CD4-positive, alpha-beta T cell treated with Interleukin-1 beta for 1 hour (primary cell): ENCODE results near the gene DCTPP1.

Experiments used
- DNase-seq, 2 donors: peaks; one replicate each; pipeline ENCODE4 v3.0.0-alpha.2; 2020 to 2022

The DCTPP1 gene

DNA sequence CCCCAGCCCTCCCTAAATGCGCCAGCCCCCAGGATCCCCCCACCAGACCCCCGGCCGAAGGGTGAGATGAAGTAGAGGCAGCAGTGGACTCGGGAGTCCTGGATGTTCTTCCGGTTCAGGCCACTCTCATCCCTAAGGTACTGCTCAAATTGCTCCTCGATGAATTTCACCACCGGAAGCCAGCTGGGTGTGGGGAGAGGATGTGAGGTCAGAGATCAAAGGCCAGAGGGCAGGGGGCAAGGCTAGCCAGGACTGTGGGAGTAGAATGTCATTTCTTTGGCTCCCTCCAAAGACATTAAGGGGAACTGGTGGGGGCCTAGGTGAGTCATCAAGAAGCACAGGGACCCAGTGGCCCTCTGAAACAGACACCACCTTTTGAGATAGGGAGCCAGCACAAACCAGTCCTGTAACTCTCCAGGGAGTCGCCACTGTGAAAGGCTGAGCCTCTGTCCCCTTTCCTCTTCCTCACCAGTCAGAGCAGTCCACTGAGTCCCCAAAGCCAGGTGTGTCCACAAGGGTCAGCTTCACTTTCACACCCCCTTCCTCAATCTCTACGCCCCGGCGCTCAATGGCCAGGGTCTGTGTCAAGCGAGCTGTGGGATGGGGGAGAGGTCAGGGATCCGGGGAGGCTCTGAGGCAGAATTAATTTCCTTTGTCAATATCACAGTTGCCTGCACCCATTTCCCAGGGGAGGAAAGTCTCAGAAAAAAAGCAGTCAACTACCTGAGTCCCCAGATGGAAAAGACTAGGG lies 48.4 kb downstream of the DCTPP1 start:
- peak in 1 of 2 donors; percentile 49 for DNase-seq

- no peak for DNase-seq
Observed at GRCh38 chr16:30380803-30381208, 49.0 kb downstream of the DCTPP1 start.

GRCh38 chr16:30380072-30380802 lies 49.6 kb downstream of the DCTPP1 start:
- DNase-seq: no peak

- DNase-seq: no peak
Observed at GRCh38 chr16:30379158-30379783, 50.6 kb downstream of the DCTPP1 start.

- DNase-seq: peak; percentile 99
Observed at GRCh38 chr16:30378236-30379157, 51.3 kb downstream of the DCTPP1 start.

DNA sequence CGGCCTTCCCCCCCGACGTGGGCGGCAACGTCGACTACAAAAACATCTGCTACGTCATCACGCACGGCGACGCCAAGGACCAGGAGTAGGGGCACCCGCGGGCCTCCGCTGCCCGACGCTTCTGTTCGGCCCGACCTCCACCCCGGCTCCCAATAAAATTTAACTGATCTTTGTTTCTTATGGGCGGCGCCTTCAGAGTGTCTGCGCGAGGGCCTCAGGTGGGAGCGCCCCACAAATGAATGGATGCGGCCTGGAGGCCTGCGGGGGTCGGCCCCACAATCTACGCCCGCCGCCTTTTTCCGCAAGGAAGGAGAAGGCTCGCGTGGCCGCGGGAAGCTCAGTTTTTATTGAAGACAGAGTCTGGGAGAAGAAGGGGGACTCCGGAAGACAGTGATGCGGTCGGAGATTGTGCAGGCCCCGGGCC lies 52.0 kb downstream of the DCTPP1 start:
- peak; percentile 91 to 94 for DNase-seq

DNA sequence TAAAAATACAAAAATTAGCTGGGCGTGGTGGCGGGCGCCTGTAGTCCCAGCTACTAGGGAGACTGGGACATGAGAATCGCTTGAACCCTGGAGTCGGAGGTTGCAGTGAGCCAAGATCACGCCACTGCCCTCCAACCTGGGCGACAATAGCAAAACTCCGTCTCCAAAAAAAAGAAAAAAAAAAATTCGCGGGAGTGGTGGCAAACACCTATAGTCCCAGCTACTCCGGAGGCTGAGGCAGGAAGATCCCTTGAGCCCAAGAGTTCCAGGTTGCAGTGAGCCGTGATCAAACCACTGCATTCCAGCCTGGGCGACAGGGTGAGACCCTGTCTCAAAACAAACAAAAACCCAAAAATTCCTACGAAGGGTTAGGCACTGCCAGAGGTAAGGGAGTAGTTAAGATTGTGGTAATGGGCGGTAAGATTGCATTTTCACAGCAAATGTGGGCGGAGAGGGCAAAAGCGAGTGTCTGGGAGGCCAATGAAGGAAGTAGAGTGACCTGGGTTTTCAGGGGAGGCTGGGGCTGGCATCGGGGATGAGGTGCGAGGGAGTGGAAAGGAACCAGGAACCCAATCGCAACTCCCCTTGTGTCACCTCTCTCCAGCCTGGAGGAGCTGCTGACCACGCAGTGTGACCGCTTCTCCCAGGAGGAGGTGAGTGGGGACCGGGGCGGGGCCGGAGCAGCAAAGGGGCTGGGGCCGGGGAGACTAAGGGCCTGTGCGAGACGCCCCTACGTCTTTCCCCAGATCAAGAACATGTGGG lies 52.6 kb downstream of the DCTPP1 start:
- no peak for DNase-seq

DNA sequence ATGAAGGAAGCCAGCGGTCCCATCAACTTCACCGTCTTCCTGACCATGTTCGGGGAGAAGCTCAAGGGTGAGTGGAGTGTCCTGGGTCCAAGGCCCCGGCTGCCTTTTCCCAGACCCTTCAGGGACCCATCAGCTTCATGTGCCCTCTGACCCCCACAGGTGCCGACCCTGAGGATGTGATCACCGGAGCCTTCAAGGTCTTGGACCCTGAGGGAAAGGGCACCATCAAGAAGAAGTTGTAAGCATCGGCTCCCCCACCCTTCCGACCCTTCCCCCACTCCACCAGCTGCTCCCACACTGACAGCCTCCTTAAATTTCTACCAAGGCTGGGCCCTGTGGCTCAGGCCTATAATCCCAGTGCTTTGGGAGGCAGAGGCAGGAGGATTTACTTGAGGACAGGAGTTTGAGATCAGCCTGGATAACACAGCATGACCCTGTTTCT lies 53.3 kb downstream of the DCTPP1 start:
- no peak for DNase-seq

DNA sequence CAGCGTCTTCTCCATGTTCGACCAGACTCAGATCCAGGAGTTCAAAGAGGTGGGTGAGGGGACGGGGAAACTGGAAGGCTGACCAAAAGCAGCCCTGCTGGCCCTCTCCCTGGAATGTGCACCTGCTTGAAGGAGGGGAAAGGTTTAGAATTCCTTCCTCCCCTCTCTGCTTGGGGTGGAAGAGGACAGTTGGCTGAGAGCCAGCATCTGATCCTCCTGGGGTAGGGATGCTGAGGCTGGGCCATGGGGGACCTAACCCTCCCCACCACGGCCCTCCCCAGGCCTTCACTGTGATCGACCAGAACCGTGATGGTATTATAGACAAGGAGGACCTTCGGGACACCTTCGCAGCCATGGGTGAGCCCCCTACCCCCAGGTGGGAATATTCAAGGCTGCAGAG lies 54.0 kb downstream of the DCTPP1 start:
- no peak for DNase-seq

GRCh38 chr16:30374538-30374937 lies 55.3 kb downstream of the DCTPP1 start, which contains the start of gene MYL11:
MYL11 (plus strand) TSS chr16:30374802; CDS start chr16:30374858, 56 bp downstream.
- DNase-seq: no peak
